Measurements from ENCODE around the gene UMODL1.
A peak's percentile ranks its signal among the peaks of the same experiment; 100 is the strongest.

Gene UMODL1

DNA sequence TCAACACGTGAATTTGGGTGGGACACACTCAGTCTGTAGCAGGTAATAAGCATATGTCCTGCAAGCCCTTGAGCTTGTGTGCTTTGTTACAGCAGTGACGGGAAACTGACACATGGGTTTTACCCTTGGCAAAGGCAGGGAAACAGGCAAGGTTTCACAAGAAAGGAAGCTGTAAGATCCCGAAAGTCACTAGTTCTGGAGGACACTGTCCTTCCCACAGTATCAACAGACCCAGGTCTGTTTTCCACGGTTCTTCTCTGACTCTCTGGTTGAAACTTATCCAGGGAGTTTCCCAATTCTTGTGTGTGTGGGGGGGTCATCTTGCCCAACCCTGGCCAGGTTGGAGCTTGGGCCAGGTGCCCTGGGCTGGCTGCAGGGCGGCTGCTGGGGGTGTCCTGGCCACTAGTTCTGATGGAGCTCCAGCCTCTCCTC is 31.6 kb upstream of the UMODL1 start:
- no peak for TF ChIP-seq CEBPB (IDR thresholded peaks at IDR 0.05)
- TF ChIP-seq YY1 (IDR thresholded peaks at IDR 0.05; ENCODE audit: low read depth): no peak
- TF ChIP-seq EGR1 (IDR thresholded peaks at IDR 0.05): no peak
- TF ChIP-seq TEAD4 (IDR thresholded peaks at IDR 0.05): no peak
- TF ChIP-seq TCF12 (IDR thresholded peaks at IDR 0.05; ENCODE audit: low read depth): no peak
- TF ChIP-seq, protein P1, sequence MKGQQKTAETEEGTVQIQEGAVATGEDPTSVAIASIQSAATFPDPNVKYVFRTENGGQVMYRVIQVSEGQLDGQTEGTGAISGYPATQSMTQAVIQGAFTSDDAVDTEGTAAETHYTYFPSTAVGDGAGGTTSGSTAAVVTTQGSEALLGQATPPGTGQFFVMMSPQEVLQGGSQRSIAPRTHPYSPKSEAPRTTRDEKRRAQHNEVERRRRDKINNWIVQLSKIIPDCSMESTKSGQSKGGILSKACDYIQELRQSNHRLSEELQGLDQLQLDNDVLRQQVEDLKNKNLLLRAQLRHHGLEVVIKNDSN (IDR thresholded peaks at IDR 0.05): no peak
- TF ChIP-seq CREB1 (IDR thresholded peaks at IDR 0.05; ENCODE audit: low read depth): no peak
- TF ChIP-seq TAF1 (IDR thresholded peaks at IDR 0.05; ENCODE audit: low read depth): no peak
- TF ChIP-seq RAD21 (IDR thresholded peaks at IDR 0.05; ENCODE audit: low read depth): no peak
- TF ChIP-seq, protein P2, sequence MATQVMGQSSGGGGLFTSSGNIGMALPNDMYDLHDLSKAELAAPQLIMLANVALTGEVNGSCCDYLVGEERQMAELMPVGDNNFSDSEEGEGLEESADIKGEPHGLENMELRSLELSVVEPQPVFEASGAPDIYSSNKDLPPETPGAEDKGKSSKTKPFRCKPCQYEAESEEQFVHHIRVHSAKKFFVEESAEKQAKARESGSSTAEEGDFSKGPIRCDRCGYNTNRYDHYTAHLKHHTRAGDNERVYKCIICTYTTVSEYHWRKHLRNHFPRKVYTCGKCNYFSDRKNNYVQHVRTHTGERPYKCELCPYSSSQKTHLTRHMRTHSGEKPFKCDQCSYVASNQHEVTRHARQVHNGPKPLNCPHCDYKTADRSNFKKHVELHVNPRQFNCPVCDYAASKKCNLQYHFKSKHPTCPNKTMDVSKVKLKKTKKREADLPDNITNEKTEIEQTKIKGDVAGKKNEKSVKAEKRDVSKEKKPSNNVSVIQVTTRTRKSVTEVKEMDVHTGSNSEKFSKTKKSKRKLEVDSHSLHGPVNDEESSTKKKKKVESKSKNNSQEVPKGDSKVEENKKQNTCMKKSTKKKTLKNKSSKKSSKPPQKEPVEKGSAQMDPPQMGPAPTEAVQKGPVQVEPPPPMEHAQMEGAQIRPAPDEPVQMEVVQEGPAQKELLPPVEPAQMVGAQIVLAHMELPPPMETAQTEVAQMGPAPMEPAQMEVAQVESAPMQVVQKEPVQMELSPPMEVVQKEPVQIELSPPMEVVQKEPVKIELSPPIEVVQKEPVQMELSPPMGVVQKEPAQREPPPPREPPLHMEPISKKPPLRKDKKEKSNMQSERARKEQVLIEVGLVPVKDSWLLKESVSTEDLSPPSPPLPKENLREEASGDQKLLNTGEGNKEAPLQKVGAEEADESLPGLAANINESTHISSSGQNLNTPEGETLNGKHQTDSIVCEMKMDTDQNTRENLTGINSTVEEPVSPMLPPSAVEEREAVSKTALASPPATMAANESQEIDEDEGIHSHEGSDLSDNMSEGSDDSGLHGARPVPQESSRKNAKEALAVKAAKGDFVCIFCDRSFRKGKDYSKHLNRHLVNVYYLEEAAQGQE (IDR thresholded peaks at IDR 0.05; ENCODE audit: low read depth): no peak
- no peak for TF ChIP-seq MAX (IDR thresholded peaks at IDR 0.05)
- TF ChIP-seq NFIC (IDR thresholded peaks at IDR 0.05): no peak
- TF ChIP-seq ZBTB7A (IDR thresholded peaks at IDR 0.05; ENCODE audit: low read depth): no peak
- TF ChIP-seq EP300 (IDR thresholded peaks at IDR 0.05; ENCODE audit: borderline replicate concordance): no peak
- TF ChIP-seq FOXM1 (IDR thresholded peaks at IDR 0.05; ENCODE audit: borderline replicate concordance, low read depth): no peak

DNA sequence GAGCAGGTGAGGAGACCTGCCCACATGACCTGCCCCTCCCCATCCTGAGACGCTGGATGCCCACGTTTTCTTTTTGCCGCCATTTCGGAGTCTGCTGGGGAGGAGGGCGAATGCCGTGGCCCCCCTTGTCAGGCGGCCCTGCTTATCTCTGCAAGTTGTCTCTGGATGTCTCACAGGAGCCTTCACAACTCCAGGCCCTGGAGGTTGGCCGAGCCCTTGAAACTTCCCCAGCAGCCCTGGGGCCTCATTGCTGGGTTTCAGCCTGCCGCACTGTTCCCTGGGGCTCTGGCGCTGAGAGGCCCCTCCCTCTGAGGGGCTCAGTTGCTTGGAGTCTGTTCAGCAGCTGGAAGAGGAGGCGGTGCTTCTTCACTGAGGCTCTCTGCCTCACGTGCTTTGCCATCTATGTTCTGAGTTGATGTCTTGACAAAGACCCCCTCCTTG is 31.2 kb upstream of the UMODL1 start:
- TF ChIP-seq NFIC (IDR thresholded peaks at IDR 0.05) (no peak), CREB1 (IDR thresholded peaks at IDR 0.05; ENCODE audit: low read depth) (no peak), FOXM1 (IDR thresholded peaks at IDR 0.05; ENCODE audit: borderline replicate concordance, low read depth) (no peak), RAD21 (IDR thresholded peaks at IDR 0.05; ENCODE audit: low read depth) (no peak), TCF12 (IDR thresholded peaks at IDR 0.05; ENCODE audit: low read depth) (no peak), EP300 (IDR thresholded peaks at IDR 0.05; ENCODE audit: borderline replicate concordance) (no peak), ZBTB7A (IDR thresholded peaks at IDR 0.05; ENCODE audit: low read depth) (no peak)
- TF ChIP-seq, protein P2 (IDR thresholded peaks at IDR 0.05; ENCODE audit: low read depth): no peak
- TF ChIP-seq, protein P1 (IDR thresholded peaks at IDR 0.05): no peak

- TF ChIP-seq ZBTB7A (IDR thresholded peaks at IDR 0.05; ENCODE audit: low read depth) (no peak), CEBPB (IDR thresholded peaks at IDR 0.05) (peak; percentile 75; the same call in 1 of the 2 replicates)
Observed at GRCh38 chr21:42040411-42041180, 30.5 kb upstream of the UMODL1 start.

GRCh38 chr21:42041246-42041645 is 29.9 kb upstream of the UMODL1 start:
- TF ChIP-seq YY1 (IDR thresholded peaks at IDR 0.05; ENCODE audit: low read depth) (no peak), MAX (IDR thresholded peaks at IDR 0.05) (no peak), TCF12 (IDR thresholded peaks at IDR 0.05; ENCODE audit: low read depth) (no peak)
- TF ChIP-seq, protein P2 (IDR thresholded peaks at IDR 0.05; ENCODE audit: low read depth): no peak

DNA sequence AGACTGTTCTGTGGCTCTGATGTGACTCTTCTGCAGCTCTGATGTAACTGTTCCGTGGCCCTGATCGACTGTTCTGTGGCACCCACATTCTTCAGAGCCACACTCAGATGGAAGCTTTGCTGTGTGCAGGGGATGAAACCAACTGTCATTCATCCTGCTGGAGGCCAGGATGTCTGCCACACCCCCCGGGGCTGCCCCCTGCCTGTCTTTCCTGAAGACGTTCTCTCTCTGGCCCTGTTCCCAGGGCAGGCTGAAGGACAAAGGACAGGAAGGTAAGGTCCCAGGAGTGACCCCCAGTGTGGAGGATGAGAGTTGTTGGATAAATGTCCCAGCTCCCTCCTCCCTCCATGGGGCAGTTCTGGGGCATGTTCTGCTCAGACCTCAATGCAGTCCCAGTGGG is 29.4 kb upstream of the UMODL1 start:
- no peak for TF ChIP-seq EP300 (IDR thresholded peaks at IDR 0.05; ENCODE audit: borderline replicate concordance)
- no peak for TF ChIP-seq NFIC (IDR thresholded peaks at IDR 0.05)
- TF ChIP-seq, protein P1 (IDR thresholded peaks at IDR 0.05): no peak
- no peak for TF ChIP-seq YY1 (IDR thresholded peaks at IDR 0.05; ENCODE audit: low read depth)
- TF ChIP-seq CREB1 (IDR thresholded peaks at IDR 0.05; ENCODE audit: low read depth): no peak
- no peak for TF ChIP-seq MAX (IDR thresholded peaks at IDR 0.05)
- no peak for TF ChIP-seq TAF1 (IDR thresholded peaks at IDR 0.05; ENCODE audit: low read depth)
- no peak for TF ChIP-seq CEBPB (IDR thresholded peaks at IDR 0.05)
- TF ChIP-seq, protein P2 (IDR thresholded peaks at IDR 0.05; ENCODE audit: low read depth): no peak
- TF ChIP-seq TCF12 (IDR thresholded peaks at IDR 0.05; ENCODE audit: low read depth): no peak
- TF ChIP-seq EGR1 (IDR thresholded peaks at IDR 0.05): no peak
- no peak for TF ChIP-seq ZBTB7A (IDR thresholded peaks at IDR 0.05; ENCODE audit: low read depth)
- no peak for TF ChIP-seq TEAD4 (IDR thresholded peaks at IDR 0.05)
- no peak for TF ChIP-seq RAD21 (IDR thresholded peaks at IDR 0.05; ENCODE audit: low read depth)
- TF ChIP-seq FOXM1 (IDR thresholded peaks at IDR 0.05; ENCODE audit: borderline replicate concordance, low read depth): no peak
